Measurements from ENCODE around the gene ST7L.
"Not testable (repeated sequence)": the region's sequence is repeated elsewhere in the genome, so short reads cannot be mapped to it uniquely, and the experiment has no call there.

The ST7L gene, protein sequence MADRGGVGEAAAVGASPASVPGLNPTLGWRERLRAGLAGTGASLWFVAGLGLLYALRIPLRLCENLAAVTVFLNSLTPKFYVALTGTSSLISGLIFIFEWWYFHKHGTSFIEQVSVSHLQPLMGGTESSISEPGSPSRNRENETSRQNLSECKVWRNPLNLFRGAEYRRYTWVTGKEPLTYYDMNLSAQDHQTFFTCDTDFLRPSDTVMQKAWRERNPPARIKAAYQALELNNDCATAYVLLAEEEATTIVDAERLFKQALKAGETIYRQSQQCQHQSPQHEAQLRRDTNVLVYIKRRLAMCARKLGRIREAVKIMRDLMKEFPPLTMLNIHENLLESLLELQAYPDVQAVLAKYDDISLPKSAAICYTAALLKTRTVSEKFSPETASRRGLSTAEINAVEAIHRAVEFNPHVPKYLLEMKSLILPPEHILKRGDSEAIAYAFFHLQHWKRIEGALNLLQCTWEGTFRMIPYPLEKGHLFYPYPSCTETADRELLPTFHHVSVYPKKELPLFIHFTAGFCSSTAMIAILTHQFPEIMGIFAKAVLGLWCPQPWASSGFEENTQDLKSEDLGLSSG

DNA sequence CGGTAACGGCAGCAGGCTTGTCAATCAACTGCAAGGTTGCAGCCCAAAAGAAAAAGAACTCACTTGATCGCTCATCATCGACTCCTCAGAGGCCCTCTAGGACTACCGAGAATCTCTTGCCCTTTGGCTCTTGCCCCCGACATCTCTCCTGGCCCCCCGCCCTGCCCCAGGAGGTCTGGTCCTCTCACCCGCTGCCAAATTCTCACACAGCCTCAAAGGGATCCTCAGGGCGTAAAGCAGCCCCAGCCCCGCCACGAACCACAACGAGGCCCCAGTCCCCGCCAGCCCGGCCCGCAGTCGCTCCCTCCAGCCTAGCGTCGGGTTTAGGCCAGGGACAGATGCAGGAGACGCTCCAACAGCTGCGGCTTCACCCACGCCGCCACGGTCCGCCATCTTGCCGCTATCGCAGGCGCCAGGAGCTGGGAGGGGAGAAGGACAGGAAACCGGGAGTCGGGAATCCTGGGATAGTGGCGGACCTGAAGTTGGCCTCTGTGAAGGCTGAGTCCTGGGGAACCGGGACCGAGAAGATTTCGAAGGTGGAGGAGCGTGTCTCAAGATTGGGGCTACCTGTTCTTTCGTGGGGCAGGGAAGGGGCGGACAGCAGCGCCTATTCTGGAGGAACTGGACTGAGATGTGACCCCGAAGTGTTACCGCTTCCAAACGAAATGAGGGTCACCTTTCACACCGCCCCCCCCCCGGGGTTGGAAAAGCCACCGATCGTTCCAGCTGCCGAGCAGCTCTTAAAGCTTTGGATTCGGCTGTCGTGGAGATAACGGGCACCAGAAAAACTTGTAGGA is at the start of gene ST7L:
Gene ST7L (minus strand): TSS at position 421 of the 797 bp plus-strand sequence. CDS start 28 bp downstream, at position 393.
- DNase-seq: peak; percentile 58
- in situ Hi-C loops (cut with MboI; ENCODE audit: low pct_unique_long_range_greater_than_20kb, low sequenced_read_pairs): loop anchor here (25.0 kb wide), 1 partner anchor 232 kb away; the partner anchor contains the start of gene CTTNBP2NL

DNA sequence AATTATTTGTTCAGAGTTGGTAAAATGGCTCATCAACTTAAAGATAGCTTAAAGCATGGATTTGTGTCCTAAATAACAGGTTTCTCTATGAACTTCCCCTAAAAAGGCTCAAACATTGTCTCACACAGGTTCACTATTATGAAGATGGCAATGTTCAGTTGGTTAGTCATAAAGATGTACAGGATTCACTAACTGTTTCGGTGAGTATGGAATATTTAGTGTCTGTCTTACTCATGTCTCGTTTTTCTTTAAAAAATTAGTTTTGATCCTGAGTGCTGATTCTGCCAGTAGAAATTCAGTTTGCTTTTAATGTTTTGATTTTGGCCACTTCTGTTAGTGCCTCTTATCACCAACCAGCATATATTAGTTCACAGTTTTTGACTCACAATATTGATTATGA is 48.0 kb upstream of the ST7L start:
- in situ Hi-C loops (cut with MboI; ENCODE audit: low pct_unique_long_range_greater_than_20kb, low sequenced_read_pairs): no loop called here
- DNase-seq: no peak

DNA sequence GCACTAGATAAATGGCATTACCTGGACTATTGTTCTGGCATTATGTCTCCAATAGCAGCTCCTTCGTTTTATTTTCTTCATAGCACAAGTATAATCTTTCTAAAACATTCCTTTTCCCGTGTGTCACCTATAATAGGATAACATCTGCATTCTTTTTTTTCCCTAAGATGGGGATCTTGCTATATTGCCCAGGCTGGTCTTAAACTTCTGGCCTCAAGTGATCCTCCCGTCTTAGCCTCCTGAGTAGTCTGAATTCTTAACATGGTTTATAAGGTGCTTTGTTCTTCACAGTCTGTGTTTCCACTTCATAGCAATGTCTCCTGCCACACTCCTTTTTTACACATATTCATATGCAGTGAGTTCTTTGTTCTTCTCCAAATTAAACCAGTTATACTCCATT is 46.9 kb upstream of the ST7L start:
- in situ Hi-C loops (cut with MboI; ENCODE audit: low pct_unique_long_range_greater_than_20kb, low sequenced_read_pairs): no loop called here
- DNase-seq: no peak

DNA sequence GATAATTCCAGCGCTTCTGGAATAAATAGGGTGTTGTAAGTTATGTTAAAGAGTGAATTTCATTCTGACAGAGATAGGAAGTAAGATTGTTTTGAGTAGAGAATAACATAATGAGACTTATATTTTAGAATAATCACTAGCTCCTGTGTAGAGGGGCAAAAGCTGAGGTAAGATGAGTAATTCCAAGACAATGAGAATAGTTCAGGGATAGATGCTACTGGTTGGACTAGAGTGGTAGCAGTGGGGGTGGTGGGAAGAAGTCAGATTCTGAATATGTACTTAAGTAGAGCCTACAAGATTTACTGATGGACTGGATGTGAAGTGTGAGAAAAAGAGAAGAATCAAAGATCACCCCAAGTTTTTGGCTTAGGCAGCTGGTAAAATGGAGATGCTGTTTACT is 32.3 kb upstream of the ST7L start:
- no peak for DNase-seq
- in situ Hi-C loops (cut with MboI; ENCODE audit: low pct_unique_long_range_greater_than_20kb, low sequenced_read_pairs): no loop called here

DNA sequence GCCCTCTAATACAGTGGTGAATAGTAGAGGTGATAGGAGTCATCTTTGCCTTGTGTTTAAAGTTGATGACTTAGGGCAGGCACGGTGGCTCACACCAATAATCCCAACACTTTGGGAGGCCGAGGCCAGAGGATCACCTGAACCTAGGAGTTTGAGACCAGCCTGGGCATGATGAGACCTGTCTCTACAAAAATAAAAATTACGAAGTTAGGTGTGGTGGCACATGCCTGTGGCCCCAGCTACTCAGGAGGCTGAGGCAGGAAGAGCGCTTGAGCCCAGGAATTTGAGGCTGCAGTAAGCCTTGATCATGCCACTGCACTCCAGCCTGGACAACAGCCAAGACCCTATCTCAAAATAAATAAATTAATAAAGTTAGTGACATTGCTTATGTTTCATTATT is 27.3 kb upstream of the ST7L start:
- DNase-seq: no peak
- in situ Hi-C loops (cut with MboI; ENCODE audit: low pct_unique_long_range_greater_than_20kb, low sequenced_read_pairs): no loop called here

DNA sequence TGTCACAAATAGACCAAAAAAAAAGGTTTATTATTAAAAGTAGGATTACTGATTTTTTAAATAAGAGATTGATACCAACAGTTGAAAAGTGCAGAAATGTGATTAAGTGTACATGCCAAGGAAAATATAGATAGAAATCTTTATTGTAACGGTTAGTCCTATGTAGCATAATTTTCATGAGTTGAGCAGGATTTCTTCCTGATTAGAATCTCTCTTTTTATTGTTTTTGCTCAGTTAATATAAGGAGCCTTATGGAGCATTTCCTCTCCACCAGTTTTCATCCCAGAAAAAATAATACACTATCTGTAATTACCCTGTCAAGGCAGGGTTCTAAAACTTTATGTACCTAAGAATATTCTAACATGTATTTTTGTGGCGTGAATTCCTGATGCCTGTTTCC is 24.1 kb upstream of the ST7L start:
- in situ Hi-C loops (cut with MboI; ENCODE audit: low pct_unique_long_range_greater_than_20kb, low sequenced_read_pairs): no loop called here
- DNase-seq: no peak

DNA sequence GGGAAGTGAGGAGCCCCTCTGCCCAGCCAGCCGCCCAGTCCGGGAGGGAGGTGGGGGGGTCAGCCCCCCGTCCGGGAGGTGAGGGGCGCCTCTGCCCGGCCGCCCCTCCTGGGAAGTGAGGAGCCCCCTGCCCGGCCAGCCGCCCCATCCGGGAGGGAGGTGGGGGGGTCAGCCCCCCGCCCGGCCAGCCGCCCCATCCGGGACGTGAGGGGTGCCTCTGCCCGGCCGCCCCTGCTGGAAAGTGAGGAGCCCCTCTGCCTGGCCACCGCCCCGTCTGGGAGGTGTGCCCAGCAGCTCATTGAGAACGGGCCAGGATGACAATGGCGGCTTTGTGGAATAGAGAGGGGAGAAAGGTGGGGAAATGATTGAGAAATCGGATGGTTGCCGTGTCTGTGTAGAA is 21.5 kb upstream of the ST7L start:
- in situ Hi-C loops (cut with MboI; ENCODE audit: low pct_unique_long_range_greater_than_20kb, low sequenced_read_pairs); DNase-seq: not testable (repeated sequence)

DNA sequence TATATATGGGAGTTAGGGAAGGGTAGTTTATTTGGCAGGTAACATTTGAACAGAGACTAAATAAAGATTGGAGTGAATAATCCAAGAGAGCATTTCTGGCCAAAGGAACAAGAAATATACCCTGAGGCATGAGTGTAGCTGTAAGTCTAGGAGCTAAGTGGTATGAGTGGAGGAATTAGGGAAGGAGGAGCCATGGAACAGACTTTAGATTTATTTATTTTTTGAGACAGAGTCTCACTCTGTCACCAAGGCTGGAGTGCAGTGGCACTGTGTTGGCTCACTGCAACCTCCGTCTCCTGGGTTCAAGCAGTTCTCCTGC is 19.1 kb upstream of the ST7L start:
- in situ Hi-C loops (cut with MboI; ENCODE audit: low pct_unique_long_range_greater_than_20kb, low sequenced_read_pairs): no loop called here
- DNase-seq: no peak

DNA sequence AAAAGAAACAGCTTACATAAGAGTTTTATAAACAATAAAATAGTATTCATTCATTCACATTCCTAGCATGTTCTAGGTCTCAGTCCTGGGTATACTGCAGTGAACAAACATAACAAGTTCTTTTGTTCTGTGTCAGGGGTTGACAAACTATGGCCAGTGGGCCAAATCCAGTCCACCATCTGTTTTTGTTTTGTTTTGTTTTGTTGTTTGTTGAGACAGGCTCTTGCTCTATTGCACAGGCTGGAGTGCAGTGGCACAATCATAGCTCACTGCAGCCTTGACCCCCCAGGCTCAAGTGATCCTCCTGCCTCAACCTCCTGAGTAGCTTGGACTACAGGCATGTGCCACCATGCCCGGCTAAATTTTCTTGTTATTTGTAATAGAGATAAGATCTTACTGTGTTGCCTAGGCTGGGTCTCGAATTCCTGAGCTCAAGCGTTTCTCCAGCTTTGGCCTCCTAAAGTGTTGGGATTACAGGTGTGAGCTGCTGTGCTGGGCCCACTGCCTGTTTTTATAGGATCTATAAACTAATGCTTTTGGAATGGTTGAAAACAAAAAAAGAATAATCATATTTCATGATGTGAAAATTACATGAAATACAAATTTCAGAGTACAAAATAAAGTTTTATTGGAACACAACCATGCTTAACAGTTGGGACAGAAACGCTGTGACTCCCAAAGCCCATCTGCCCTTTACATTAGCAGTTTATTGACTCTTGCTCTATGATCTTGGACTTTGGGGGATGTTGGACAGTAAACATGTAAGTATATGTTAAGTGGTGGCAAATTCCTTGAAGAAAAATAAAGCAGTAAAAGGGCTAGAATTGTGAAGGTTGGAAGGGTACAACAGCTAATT is 18.5 kb upstream of the ST7L start:
- in situ Hi-C loops (cut with MboI; ENCODE audit: low pct_unique_long_range_greater_than_20kb, low sequenced_read_pairs): no loop called here
- DNase-seq: no peak

DNA sequence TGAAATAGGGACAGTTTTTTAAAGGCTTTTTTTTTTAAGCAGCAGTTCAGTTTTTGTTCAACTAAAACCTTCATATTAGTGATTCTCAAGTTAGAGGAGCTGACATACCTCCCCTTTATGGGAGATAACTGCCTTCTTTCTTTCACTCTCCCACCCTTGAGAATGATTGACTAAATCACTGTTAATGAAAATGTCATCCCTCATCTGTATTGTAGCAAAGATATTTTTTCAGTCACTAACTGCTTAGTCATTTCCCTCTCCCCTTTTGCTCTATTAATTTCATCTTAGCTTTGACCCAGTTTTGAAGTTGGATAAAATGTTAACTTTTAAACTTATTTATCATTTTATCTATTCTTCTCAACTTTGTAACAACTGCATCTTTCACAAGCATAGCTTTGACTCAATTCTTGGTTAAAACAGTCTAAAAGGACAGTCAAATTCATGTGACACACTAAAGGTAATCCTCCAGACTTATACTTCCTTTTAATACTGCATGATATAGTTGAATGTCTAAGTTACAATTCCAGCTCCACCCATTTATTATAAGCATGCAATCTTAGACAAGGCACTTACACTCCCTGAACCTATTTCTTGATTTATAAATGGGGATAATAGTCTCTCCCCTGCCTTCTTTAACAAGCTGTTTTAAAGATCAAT is 17.8 kb upstream of the ST7L start:
- in situ Hi-C loops (cut with MboI; ENCODE audit: low pct_unique_long_range_greater_than_20kb, low sequenced_read_pairs): no loop called here
- DNase-seq: no peak

DNA sequence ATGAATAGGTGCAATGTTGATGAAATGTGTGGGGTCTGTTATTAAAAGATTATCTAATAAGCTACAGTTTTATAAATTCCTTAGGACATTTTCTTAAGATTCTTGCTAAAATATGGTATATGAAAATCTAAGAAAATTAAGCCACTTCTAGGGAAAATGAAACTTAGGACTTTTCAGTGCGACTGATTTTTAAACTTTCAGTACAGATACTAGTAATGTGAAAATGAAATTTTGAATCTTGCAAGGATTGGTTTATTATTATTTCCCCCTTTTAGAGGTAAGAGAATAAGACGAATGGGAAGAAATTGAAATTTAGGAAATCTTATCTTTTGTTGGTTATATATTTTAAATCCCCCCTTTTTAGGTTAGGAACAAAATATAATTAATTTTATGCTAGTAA is 17.1 kb upstream of the ST7L start:
- in situ Hi-C loops (cut with MboI; ENCODE audit: low pct_unique_long_range_greater_than_20kb, low sequenced_read_pairs): no loop called here
- no peak for DNase-seq

DNA sequence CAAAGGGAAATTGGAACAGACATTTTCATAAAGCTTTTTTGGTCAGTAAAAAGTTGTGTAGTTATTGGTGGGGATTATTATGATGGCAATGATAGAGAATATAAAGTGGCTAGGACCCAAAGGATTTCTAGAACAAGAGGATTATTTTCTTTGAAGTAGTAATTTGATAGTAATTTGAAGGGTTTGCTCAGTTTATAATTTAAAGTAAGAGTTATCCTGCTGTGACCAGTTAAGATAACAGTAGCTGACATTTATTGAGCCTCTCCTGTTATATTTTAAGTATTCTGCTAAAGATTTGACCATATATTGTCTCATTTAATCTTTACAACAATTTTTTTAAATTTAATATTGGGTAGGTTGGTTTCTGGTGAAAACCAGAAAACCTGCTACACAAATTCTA is 15.4 kb upstream of the ST7L start:
- no peak for DNase-seq
- in situ Hi-C loops (cut with MboI; ENCODE audit: low pct_unique_long_range_greater_than_20kb, low sequenced_read_pairs): no loop called here

DNA sequence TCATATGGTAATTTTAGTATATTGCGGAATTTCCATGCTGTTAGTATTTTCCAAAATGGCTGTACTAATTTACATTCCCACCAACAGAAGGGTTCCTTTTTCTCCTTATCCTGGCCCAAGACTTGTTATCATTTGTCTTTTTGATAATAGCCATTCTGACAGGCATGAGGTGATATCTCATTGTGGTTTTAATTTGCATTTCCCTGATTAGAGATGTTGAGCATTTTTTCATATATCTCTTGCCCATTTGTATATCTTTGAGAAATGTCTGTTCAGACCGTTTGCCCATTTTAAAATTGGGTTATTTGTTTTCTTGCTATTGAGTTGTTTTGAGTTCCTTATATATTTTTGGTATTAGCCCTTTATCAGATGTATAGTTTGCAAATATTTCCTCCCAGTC is 14.7 kb upstream of the ST7L start:
- in situ Hi-C loops (cut with MboI; ENCODE audit: low pct_unique_long_range_greater_than_20kb, low sequenced_read_pairs): no loop called here
- DNase-seq: no peak

DNA sequence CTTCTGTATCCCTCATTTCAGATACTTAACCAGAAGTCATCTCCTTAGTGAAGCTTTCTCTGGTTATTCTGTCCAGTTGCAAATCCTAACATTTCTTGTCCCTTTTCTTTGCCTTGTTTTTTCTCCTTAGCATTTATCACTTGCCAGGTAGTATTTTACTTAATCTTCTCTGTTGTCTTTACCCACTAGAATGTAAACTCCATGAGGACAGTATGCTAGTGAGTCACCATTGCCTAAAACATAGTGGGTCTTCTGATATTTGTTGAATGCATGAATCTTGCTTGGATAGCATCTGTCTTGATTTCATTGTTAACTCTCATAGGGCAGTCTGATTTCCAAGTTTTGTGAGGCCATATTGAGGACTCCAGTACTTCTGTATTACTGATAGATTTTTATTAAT is 10.3 kb upstream of the ST7L start:
- DNase-seq: no peak
- in situ Hi-C loops (cut with MboI; ENCODE audit: low pct_unique_long_range_greater_than_20kb, low sequenced_read_pairs): no loop called here

DNA sequence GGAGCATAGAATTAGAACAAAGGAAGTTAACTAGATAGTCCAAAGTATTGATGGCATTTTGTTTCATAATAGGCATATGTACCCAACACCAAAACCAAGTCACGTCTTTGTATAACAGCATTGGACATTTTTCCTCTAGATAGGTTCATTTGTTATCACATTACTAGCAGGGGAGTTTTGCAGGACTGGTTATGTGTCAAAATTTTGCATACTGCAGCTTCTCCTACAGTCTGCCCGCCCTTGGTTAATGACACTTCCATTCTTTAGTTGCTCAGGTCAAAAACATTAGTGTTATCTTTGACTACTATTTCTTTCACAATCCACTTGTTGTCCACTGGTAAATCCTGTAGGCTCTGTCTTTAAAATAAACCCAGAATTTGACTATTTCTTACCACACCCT is 9.6 kb upstream of the ST7L start:
- no peak for DNase-seq
- in situ Hi-C loops (cut with MboI; ENCODE audit: low pct_unique_long_range_greater_than_20kb, low sequenced_read_pairs): no loop called here

DNA sequence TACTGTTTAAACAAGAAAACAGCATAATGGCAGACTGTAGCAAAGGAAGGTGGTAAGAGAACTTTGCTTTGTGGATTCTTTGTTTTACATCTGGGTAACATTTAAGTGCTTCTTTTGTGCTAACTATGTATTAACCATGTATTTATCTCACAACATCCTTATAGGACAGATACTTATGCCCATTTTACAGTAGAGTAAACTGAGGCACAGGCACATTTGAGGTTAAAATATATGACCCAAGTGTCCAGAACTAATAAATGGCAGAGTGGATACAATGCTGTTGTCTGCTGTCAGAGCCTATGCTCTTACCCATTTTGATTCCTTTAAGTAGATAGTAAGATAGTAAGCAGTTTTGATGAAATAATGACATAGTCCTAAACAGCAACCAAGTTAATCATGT is 7.9 kb upstream of the ST7L start:
- in situ Hi-C loops (cut with MboI; ENCODE audit: low pct_unique_long_range_greater_than_20kb, low sequenced_read_pairs): no loop called here
- DNase-seq: no peak

DNA sequence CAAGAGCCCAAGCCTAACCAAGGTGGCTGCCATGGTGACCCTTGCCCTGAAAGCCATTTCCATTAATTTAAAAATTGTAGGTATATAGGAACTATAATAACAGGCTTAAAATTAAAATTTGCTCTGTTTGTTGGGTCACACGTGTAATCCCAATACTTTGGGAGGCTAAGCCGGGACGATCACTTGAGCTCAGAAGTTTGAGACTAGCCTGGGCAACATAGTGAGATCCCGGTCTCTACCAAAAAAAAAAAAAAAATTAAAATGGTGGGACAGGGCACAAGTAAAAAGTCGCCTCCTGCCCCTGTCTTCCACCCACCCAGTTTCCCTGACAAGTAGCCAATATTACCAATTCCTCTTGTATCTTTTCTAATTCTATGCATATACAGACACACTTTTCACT is 7.3 kb upstream of the ST7L start:
- DNase-seq: no peak
- in situ Hi-C loops (cut with MboI; ENCODE audit: low pct_unique_long_range_greater_than_20kb, low sequenced_read_pairs): no loop called here

DNA sequence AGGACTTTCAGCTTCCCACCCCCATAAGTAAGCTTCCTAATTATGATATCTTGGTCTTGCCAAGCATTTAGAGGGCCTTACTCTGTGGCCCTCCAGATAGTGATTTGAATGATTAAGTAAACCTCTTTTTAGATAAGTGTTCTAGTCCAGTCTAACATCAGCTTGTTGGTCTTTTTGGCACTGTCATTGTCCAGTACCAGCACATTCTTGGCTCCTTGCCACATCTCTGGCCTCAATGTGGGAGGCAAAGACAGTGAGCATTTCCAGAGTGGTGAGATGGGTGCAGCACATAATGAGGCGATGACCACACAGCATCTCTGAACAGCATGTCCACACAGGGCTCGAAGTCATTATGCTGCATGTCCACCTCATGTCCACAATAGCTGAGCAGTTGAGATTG is 6.8 kb upstream of the ST7L start:
- no peak for DNase-seq
- in situ Hi-C loops (cut with MboI; ENCODE audit: low pct_unique_long_range_greater_than_20kb, low sequenced_read_pairs): no loop called here

DNA sequence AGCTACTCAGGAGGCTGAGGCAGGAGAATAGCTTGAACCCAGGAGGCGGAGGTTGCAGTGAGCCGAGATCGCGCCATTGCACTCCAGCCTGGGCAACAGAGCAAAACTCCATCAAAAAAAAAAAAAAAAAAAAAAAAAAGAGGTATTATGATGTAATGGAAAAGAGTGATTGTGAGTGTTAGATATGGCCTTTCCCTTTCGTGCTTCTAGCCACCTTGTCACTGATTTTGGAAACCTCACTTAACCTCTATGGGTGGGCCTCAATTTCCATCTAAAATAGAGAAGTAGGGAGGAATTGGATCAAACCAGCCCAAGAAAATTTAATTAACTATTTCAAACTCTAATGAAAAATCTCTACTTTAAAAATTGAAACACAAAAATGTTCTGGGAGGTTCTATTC is 5.6 kb upstream of the ST7L start:
- in situ Hi-C loops (cut with MboI; ENCODE audit: low pct_unique_long_range_greater_than_20kb, low sequenced_read_pairs): loop anchor here (25.0 kb wide), 1 partner anchor 237 kb away; the partner anchor contains the start of gene CTTNBP2NL

More for the DNA sequence above, 5.6 kb upstream of the ST7L start:
- DNase-seq: not testable (repeated sequence)
